Measurements from ENCODE around the gene DTNBP1.

DTNBP1 gene

DNA sequence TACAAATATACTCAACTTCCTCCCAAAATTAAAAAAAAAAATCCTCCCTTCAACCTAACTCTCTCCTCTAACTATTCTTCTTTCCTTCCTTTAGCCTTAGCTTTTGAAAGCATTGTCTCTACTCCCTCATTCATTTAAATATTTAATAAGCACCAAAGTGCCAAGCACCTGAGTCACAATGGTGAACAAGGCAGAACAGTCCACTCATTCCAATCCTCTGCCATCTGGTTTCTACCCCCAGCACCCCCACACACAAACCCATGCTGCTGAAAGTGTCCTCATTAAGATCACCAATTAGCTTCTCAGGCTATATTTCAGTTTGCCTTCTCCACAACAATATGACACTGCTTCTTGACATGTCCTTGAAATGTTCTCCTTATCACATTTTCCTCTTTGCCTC, 76.3 kb downstream of the DTNBP1 start:
- DNase-seq = peak; percentile 9 to 36

DNA sequence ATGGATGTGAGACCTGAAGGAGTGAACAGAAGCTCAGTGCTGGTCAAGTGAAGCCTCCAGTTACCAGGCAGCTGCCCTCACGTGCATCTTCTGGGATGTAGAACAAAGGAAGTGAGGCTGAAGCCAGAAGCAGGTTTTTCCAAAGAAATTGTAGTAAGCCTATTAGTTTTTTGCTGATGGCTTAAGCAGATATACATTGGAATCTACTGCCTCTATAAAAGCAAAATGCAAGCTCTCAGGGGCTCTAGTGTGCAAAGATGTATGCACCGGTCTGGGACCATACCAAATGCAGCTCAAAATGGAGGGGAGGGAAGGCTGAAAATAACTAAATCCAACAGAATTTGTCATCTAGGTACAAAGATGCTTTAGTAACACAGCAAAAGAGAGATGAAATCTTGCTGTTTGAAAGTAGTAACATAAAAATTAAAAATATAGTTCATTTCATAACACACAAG, 77.0 kb downstream of the DTNBP1 start:
- no peak for DNase-seq

DNA sequence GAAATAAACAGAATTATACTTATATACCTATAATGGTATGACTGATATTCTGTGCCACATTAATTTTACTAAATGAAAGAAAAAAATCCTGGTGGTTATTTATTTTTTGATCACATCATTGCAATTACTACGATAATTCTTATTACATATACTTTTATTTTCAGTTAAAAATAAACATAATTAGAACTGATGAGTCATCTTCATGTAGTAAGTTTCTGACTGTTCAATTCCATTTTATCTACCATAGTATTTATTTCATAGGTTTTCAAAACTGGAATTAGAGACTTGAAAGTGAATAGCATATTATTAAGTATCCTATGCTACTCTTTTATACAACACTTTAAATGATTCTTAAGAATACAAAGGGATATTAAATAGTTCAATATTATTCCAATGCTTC, 80.3 kb downstream of the DTNBP1 start:
- no peak for DNase-seq

GRCh38 chr6:15581751-15582150, 81.1 kb downstream of the DTNBP1 start:
- no peak for DNase-seq

- DNase-seq = no peak
Observed at GRCh38 chr6:15580326-15580725, 82.5 kb downstream of the DTNBP1 start.

- no peak for DNase-seq
Observed at GRCh38 chr6:15578716-15579391, 84.0 kb downstream of the DTNBP1 start.

DNA sequence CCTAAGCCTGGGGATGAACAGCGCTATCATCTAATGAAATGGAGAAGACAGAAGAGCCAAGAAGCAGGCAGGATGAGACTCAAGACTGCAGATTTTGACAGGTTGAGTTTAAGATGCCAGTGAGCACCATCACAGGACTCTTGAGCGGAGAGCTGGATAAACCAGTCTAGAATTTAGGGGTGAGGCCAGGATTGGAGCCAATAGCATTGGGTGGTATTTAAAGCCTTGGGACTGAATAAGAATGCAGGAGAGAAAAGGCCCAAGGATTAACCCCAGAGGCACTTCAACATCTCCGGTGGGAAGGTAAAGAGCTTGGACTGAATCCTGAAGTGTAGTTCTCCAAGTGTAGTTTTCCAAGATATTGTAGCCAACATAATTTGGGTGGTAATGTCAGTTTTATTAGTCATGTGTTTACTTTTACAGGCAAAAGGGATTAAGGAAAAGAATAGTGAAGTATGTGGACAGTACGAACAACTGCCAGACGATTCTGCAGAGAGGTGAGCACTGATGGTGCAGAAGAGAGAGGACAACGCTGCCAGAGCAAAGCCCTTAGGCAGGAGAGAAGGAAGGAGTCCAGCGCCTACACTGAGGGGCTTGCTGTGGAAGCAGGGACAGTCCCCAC, 85.2 kb downstream of the DTNBP1 start:
- DNase-seq = no peak

- DNase-seq = no peak
Observed at GRCh38 chr6:15577106-15577505, 85.7 kb downstream of the DTNBP1 start.

DNA sequence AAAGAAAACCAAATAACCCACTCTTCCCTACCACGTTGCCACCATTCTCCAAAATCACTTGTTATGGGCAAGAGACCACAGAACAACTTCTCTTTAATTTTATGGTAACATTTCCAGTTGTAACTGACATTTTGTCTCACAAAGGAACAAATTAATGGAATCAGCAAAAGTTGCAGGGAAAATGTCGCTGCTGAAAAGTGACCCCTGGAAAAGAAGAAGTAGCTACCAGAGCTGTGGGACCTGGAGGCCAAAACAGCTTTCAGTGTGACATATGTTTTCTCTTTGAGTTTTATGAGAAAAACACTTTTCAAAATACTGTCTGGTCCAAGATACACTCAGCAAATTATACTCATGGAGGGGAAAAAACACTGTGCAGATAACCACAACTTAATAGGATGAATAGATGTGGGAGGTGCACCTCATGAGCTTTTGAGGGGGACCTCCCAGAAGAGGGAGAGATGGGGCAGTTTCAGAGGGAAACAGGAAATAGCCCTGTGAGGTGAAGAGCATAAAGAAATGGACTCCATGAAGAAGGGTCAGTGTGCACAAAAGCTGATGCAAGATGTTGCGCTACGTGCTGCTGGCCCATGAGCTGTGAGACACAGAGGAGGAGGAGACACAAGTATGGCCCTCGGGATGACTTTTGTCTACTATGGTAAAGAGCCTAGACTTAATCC, 87.3 kb downstream of the DTNBP1 start:
- no peak for DNase-seq

DNA sequence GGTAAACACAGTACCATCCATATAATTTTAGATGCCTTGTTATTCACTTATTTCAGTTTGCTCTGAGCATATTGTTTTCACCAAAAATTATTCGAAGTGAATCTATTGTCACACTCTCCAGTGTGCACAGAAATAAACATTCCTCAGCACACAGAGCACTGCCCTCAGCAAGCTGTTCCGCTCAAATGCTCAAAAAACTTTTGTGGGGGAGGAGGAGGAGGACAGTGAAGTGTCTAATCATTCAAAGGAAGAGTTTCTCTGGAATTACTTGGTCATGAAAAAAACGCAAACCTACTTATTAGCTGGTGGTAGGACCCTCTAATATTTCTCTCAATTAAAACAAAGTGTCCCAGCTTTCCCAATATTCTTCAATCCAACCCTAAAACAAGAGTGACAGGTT, 88.3 kb downstream of the DTNBP1 start:
- no peak for DNase-seq

DNA sequence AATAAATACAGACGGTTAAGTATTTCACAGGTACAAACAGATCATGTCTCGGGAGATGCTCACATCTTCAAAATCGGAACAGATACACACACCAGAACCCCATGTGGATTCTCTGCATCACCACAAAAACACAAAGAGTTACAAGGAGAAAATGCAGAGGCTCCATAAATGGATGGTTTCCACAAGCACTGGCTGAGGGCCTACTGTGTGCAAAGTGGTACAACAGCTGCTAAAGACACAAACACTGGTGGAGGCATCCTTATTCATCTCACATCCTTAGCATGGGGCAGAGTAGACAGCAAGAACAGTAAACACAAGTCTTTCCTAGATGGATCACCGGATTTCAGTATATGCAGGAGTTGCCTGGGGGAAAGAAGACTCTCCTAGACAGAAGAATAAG, 88.8 kb downstream of the DTNBP1 start:
- no peak for DNase-seq

DNA sequence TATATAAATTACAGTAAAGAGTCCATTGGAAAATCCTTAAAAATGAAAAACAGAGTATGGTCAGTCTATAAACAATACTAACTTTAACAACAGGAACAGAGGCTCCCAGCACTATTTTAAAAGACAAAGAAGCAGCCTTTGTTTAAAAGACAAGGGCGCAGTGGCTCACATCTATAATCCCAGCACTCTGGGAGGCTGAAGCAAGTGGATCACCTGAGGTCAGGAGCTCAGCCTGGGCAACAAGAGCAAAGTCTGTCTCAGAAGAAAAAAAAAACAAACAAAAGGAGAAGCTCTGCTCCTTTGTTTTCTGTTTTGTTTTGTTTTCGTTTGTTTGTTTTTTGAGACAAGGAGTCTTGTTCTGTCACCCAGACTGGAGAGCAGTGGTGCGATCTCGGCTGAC, 89.4 kb downstream of the DTNBP1 start:
- DNase-seq = no peak

DNA sequence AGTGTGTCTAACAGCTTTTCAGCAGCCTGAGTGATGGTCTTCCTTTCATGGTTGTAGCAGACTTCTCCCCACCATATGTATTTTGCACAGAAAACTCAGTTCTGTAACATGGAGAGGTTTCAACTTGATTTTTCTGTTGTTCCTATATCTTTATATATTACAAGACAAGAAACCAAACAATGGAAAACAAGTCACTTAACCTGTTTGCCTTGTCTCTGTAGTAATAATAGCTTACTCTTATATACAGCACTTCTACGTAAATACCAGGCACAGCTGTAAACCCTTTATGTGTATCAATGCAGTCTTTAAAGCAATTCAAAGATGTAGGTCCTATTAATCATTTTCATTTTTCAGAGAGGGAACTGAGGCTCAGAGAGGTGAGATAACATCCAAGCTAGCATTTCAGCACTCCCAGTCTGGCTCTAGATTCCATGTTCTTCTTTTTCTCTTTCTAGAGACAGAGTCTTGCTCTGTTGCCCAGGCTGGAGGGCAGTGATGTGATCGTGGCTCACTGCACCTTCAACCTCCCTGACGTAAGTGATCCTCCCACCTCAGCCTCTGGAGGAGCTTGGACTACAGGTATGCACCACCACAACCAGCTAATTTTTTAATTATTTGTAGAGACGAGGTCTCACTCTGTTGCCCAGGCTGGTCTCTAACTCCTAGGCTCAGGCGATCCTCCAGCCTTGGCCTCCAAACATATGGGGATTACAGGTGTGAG, 90.4 kb downstream of the DTNBP1 start:
- DNase-seq = no peak

GRCh38 chr6:15570171-15570570, 92.7 kb downstream of the DTNBP1 start:
- no peak for DNase-seq

DNA sequence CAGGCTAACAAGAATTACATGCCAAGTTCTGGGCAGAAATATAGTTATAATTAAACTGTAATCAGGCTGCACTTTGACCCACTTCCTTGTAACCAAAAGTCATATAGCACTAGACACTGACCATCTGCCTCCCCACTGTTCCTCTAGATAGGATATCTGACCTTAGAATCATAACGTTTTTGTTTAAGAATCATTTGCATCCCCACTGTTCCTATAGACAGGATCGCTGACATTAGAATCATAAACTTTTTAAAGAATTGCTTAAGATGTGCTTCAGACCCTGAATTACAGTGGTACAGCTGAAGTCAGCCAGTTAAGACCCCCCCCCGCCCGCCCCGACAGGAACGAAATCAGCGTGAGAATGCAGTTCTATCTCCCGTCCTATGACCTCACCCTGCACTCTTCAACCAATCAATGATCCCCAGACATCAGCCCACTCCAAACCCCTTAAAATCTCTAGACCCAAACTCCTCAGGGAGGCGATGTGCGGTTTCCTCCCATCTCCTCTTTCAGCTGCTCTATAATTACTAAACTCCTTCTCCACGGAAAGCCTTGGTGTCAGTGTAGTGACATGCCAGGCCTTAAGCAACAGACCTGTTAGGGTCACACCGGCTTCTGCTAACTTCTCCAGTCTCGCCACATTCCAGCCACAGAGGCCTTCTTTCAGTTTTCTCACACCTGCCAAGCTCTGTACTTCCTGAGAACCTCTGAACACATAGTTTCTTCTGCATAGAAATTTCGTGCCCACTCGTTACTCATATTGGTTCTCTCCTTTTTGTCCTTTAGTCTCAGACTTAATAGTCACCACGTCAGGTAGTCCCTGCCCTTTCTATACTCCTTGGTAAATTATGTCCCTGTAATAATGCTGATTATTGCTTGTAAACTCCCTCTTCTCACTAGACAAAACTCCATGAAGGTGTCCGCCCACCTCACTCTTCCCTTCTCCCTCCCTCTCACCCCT, 93.5 kb downstream of the DTNBP1 start:
- no peak for DNase-seq

GRCh38 chr6:15562977-15563376, 99.9 kb downstream of the DTNBP1 start:
- no peak for DNase-seq

DNA sequence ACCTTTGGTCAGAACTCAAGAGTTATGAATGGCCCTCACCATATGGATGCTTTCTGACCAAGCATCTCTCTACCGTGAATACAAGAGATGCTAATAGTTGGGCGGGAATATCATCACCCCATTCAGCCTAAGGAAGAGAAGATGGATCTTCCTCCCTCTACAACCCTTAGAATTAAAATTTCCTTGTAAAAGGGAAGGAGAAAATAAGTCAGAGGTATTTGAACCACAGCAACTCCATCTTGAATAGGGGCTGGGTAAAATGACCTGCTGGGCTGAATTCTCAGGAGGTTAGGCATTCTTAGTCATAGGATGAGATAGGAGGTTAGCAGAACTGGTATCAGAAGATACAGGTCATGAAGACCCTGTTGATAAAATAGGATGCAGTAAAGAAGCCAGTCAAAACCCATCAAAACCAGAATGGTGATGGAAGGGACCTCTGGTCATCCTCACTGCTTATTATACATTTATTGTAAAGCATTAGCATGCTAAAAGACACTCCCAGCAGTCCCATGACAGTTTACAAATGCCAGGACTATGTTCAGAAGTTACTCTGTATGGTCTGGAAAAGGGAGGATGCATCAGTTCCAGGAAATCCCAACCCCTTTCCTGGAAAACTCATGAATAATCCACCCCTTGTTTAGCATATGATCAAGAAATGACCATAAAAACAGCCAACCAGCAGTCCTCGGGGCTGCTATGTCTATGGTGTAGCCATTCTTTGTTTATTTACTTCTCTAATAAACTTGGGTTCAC, 101.2 kb downstream of the DTNBP1 start:
- DNase-seq = no peak

- DNase-seq = no peak
Observed at GRCh38 chr6:15560713-15561112, 102.1 kb downstream of the DTNBP1 start.

- no peak for DNase-seq
Observed at GRCh38 chr6:15557174-15557573, 105.7 kb downstream of the DTNBP1 start.

DNA sequence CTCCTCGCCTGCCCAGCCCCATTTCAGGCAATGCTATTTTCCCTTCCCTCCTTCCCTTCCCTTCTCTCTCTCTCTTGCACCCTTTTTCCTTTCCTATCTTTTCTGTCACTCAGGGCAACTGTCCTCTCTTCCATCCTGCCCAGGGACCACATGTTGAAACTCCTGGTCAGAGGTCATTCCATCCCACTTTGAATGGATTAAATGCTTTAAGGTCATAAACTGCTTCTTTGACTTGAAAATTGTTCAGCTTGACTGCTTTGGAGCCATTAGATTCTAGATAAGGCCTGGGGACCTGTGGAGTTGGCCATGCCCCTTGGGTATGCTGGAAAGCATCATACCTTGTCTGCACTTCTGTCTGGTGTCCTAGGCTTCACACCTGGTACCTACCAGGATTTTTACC, 106.1 kb downstream of the DTNBP1 start:
- no peak for DNase-seq
